HepG2 (cell line): ENCODE measurements around the gene ULK3.

Source experiments
- EHMT2 ChIP-seq: fragments of 200-600 bp; sonication (generic); IDR thresholded peaks from 2 replicates; pipeline ENCODE4 v1.7.0; 2017; ENCODE audit warnings: antibody characterized with exemption, low read depth, low read length, borderline replicate concordance
- RFX3 ChIP-seq: IDR thresholded peaks from 2 replicates; pipeline ENCODE4 v1.6.1; 2016; ENCODE audit warnings: missing biosample characterization, missing genetic modification reagents

DNA sequence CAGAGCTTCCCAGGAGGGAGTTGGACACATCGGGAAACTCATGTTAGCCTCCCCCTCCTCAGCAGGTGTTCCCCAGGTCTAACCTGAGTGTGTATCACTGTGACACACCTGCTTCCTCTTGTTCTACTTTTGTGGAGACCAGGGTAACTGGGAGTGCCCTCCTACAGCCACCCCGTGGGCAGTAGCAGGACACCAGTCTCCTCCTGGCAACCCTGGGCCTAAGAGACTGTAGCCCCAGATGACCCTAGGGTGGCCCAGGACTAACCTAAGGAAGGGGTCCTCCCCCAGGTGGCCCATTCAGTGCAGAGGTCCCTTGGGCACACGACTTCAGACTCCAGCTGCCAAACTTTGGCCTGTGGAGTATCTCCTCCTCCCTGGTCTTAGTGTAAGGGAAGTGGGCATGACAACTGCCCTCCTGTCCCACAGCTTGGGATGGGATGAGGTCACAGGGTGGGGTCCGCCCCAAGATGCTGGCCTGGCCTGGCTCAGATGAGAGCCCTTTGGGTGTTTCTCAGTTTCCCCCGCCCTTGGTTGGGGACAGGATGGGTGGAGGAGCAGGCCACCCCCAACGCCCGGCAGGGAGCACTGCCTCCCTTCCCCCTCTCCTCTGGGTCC lies 56.3 kb downstream of the ULK3 start:
- TF ChIP-seq RFX3 (CRISPR knock-in tag) (no peak), EHMT2 (no peak)
